LNCAP (cell line): ENCODE results near the gene SLC26A1.

Source experiments
- TF ChIP-seq, protein P1 (sequence below): fragments of 450-650 bp; IDR thresholded peaks from 2 replicates; pipeline ENCODE4 v1.5.1; 2017; ENCODE audit warnings: mild to moderate bottlenecking

SLC26A1 gene

GRCh38 chr4:1015179-1015578 is 22.0 kb upstream of the SLC26A1 start:
- TF ChIP-seq, protein P1, sequence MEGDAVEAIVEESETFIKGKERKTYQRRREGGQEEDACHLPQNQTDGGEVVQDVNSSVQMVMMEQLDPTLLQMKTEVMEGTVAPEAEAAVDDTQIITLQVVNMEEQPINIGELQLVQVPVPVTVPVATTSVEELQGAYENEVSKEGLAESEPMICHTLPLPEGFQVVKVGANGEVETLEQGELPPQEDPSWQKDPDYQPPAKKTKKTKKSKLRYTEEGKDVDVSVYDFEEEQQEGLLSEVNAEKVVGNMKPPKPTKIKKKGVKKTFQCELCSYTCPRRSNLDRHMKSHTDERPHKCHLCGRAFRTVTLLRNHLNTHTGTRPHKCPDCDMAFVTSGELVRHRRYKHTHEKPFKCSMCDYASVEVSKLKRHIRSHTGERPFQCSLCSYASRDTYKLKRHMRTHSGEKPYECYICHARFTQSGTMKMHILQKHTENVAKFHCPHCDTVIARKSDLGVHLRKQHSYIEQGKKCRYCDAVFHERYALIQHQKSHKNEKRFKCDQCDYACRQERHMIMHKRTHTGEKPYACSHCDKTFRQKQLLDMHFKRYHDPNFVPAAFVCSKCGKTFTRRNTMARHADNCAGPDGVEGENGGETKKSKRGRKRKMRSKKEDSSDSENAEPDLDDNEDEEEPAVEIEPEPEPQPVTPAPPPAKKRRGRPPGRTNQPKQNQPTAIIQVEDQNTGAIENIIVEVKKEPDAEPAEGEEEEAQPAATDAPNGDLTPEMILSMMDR = no peak

DNA sequence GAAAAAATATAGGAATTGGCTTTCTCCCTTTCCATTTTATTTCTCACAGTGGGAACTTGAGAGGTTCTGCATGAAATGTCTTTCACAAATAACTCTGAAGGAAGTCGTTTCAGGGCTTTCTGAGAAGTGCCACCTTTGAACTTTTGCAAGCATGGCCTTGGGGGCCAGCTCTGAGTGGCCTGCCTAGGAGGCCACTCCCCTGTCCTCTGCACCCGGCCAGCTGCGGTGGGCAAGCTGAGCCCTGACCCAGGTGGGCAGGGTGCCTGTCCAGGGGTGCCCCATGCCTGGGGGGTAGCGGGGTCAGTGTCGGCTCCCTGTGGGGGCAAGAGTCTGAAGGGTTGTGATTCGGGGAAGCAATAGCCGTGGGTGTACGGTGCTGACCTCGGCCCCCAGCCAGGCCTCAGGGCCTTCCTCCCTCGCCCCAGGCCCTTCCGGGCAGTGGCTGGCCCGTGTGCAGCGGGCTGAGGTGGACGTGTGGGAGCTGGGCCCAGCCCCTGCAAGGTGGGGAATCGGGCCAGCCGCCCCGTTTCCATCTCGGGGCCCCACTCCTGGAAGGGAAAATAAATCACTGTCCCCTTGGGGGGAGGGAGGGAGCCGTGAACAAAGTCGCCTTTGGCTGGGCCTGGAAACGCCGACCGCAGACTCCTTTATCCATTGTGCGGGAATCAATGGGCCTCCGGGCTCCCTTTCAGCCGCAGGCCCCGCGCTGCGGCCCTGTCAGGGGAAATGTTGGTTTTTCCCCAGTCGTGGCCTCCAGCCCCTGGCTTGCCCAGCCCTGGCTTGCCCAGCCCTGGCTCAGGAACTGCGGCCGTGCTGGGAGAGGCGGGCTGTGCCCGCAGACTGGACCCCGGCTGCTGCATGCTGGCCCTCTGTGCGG is 21.3 kb upstream of the SLC26A1 start:
- TF ChIP-seq, protein P1 = no peak

- TF ChIP-seq, protein P1 = no peak
Measured at GRCh38 chr4:1013225-1014073, 20.2 kb upstream of the SLC26A1 start.

- TF ChIP-seq, protein P1 = no peak
Measured at GRCh38 chr4:1012034-1012739, 19.0 kb upstream of the SLC26A1 start.

DNA sequence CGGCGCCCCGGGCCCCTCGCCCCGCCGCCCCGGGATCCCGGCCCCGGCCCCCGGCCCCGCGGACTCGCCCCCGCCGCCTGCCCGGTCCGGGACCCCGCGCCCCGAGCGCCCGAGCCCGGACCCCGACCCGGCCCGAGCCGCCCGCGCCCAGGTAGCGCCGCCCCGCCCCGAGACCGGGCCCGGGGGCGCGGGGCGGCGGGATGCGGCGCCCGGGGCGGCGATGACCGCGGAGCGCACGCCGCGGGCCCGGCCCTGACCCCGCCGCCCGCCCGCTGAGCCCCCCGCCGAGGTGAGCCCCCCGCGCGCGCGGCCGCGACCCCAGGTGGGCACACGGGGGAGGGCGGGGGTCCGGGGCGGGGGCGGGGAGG is 18.4 kb upstream of the SLC26A1 start:
- TF ChIP-seq, protein P1 = no peak

DNA sequence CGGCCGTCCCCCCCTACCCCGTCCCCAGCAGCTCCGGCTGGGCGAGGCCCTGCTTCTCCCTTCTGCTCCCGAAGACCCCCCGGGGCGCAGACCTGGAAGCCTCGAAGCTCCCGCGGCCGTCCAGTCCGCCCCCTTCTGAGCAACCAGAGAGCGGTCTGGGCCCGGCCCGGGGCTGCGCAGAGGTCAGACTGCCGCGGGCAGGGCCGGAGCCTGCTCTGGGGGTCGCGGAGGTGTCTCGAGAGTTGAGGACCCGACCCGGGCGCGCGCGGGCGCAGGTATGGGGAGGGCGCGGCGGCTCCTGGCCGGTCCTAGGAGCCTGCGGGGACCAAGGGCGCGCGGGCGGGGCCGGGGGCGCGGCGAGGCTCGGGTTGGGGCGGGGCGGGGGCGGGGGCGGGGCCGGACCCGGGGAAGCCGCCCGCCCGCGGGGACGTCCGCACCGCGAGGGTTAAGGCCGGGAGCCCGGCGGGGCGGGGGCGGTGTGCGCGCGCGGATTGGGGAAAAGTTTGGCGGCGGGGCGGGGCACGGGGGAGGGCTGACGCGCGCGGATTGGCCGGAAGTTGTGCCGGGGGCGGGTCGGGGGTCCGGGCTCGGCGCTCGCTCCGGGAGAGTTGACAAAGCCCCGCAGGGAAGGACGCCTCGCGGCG is 17.9 kb upstream of the SLC26A1 start, which contains the start of gene FGFRL1:
Gene FGFRL1, plus strand, starts transcription at position 605 of the 644 bp plus-strand sequence. CDS start 860 bp downstream, outside the sequence.
- TF ChIP-seq, protein P1 = no peak
